Stimulated activated CD4-positive, alpha-beta T cell treated with anti-CD3 and anti-CD28 coated beads, Interleukin-4, amount 100 ng/mL, for 48 hours (primary cell): Measurements from ENCODE around the gene SNRPA1.

Source experiments
- DNase-seq, 2 donors: peaks; one replicate each; pipeline ENCODE4 v3.0.0-alpha.2; 2020; ENCODE audit warnings: low read depth in 2 of 2

SNRPA1 gene

GRCh38 chr15:101258238-101259144 is 36.6 kb downstream of the SNRPA1 start:
- DNase-seq = peak in 1 of 2 donors; percentile 39

- no peak for DNase-seq
These were observed 38.3 kb downstream of the SNRPA1 start for GRCh38 chr15:101256757-101257156.

- DNase-seq = no peak
These were observed 39.3 kb downstream of the SNRPA1 start for GRCh38 chr15:101255615-101256241.

- no peak for DNase-seq
These were observed 40.0 kb downstream of the SNRPA1 start for GRCh38 chr15:101255051-101255395.

- no peak for DNase-seq
These were observed 40.6 kb downstream of the SNRPA1 start for GRCh38 chr15:101254157-101255050.

GRCh38 chr15:101252836-101253235 is 42.2 kb downstream of the SNRPA1 start:
- no peak for DNase-seq

GRCh38 chr15:101251830-101252820 is 42.9 kb downstream of the SNRPA1 start, which contains the start of gene CHSY1:
Gene CHSY1 (minus strand): TSS chr15:101252048. CDS start chr15:101251456, 592 bp downstream.
- peak; percentile 78 to 81 for DNase-seq

- DNase-seq = peak in 1 of 2 donors; percentile 30
These were observed 43.9 kb downstream of the SNRPA1 start for GRCh38 chr15:101250873-101251829.

- DNase-seq = no peak
These were observed 44.7 kb downstream of the SNRPA1 start for GRCh38 chr15:101250341-101250831.

GRCh38 chr15:101248274-101248673 is 46.8 kb downstream of the SNRPA1 start:
- DNase-seq = no peak

- DNase-seq = no peak
These were observed 48.0 kb downstream of the SNRPA1 start for GRCh38 chr15:101246824-101247745.

- DNase-seq = no peak
These were observed 48.7 kb downstream of the SNRPA1 start for GRCh38 chr15:101246391-101246790.

- DNase-seq = no peak
These were observed 50.0 kb downstream of the SNRPA1 start for GRCh38 chr15:101244889-101245668.

- no peak for DNase-seq
These were observed 50.8 kb downstream of the SNRPA1 start for GRCh38 chr15:101244036-101244781.

- DNase-seq = no peak
These were observed 51.6 kb downstream of the SNRPA1 start for GRCh38 chr15:101243420-101243819.

GRCh38 chr15:101242999-101243336 is 52.1 kb downstream of the SNRPA1 start:
- no peak for DNase-seq
